Panc1 (cell line): Measurements from ENCODE around the gene EPHB2. TPM values are rescaled to one million over a fixed set of nuclear protein-coding genes. Genes with fewer than 3 reads are reported as not detected.

ENCODE experiments used
- ATAC-seq: fragments of 200-7000 bp; cut with Tn5 transposase; 2 replicates; pipeline ENCODE4 v1.9.1; 2020; ENCODE audit warnings: mild to moderate bottlenecking, moderate library complexity
- BruUV-seq: library from RNA; stranded (reverse); fragments of 400-500 nt; replicated peaks from 2 replicates; lab custom pipeline; 2021; lab: Mats Ljungman, UMichigan
- CTCF ChIA-PET: fragments of 300-600 bp; sonication (Branson Sonifier 250); formaldehyde crosslinking; loops from one replicate; lab custom pipeline; 2022; ENCODE audit warnings: antibody characterized with exemption; lab: Charles Lee
- POLR2A ChIA-PET: fragments of 300-600 bp; sonication (Branson Sonifier 250); formaldehyde crosslinking; loops from one replicate; lab custom pipeline; 2022; ENCODE audit warnings: antibody characterized with exemption; lab: Charles Lee
- DNase-seq: peaks from one replicate; pipeline ENCODE4 v3.0.0-alpha.2; 2010; ENCODE audit warnings: low read depth, low spot score
- H3K27ac ChIP-seq: 2 replicates; pipeline ENCODE4 v1.5.1; 2011; ENCODE audit warnings: mild to moderate bottlenecking, low read length, inconsistent platforms
- H3K27me3 ChIP-seq: fragments of 200-500 bp; sonication (Bioruptor generic); 2 replicates; pipeline ENCODE4 v1.6.0; 2014; ENCODE audit warnings: low read length, inconsistent platforms; ENCODE audit not compliant: control insufficient read depth, insufficient read depth
- H3K36me3 ChIP-seq: fragments of 200-500 bp; sonication (Bioruptor generic); 2 replicates; pipeline ENCODE4 v1.5.1; 2014; ENCODE audit warnings: inconsistent platforms, mild to moderate bottlenecking, low read length, moderate library complexity; ENCODE audit not compliant: control insufficient read depth, insufficient read depth
- H3K4me1 ChIP-seq: 2 replicates; pipeline ENCODE4 v1.5.1; 2011; ENCODE audit warnings: inconsistent platforms, mild to moderate bottlenecking, low read length, moderate library complexity; ENCODE audit not compliant: control insufficient read depth, insufficient read depth
- H3K4me3 ChIP-seq, 2 experiments: 2 replicates each; pipeline ENCODE4 v1.5.1; 2011 to 2012; ENCODE audit warnings: low read depth in 2 of 2, low read length in 2 of 2, mild to moderate bottlenecking in 2 of 2, inconsistent platforms in 1 of 2, moderate library complexity in 1 of 2
- H3K9me3 ChIP-seq: fragments of 200-500 bp; sonication (Bioruptor generic); 2 replicates; pipeline ENCODE4 v1.5.1; 2014; ENCODE audit warnings: low read depth, mild to moderate bottlenecking, inconsistent platforms, low read length, moderate library complexity; ENCODE audit not compliant: control insufficient read depth, insufficient read depth
- CTCF ChIP-seq: fragments of 450-650 bp; IDR thresholded peaks from 2 replicates; pipeline ENCODE4 v1.5.1; 2017; ENCODE audit warnings: mild to moderate bottlenecking
- POLR2AphosphoS5 ChIP-seq: IDR thresholded peaks from 2 replicates; pipeline ENCODE4 v1.6.1; 2012; ENCODE audit warnings: mild to moderate bottlenecking, low read depth, low read length, moderate library complexity
- REST ChIP-seq, 2 experiments: IDR thresholded peaks; 2 replicates each; pipeline ENCODE4 v1.6.1; 2011 to 2012; ENCODE audit warnings: low read depth in 2 of 2, control low read depth in 1 of 2, low read length in 1 of 2, mild to moderate bottlenecking in 1 of 2, moderate library complexity in 1 of 2; ENCODE audit not compliant: insufficient read depth in 1 of 2
- SIN3A ChIP-seq: IDR thresholded peaks from 2 replicates; pipeline ENCODE4 v1.6.1; 2012; ENCODE audit warnings: low read depth, mild to moderate bottlenecking, low read length, moderate library complexity, borderline replicate concordance; ENCODE audit not compliant: insufficient read depth
- TCF7L2 ChIP-seq: IDR thresholded peaks from 2 replicates; pipeline ENCODE4 v1.6.1; 2011; ENCODE audit warnings: mild to moderate bottlenecking, low read depth, low read length, inconsistent platforms
- in situ Hi-C: cut with HindIII; loops from 2 replicates; pipeline ENCODE4 v1.10.0; 2016; ENCODE audit warnings: low sequenced_read_pairs, low pct_unique_long_range_greater_than_20kb
- intact Hi-C: fragments of 100-400 bp; cut with micrococcal nuclease; formaldehyde crosslinking; loops from one replicate; pipeline ENCODE4 v1.10.0; 2022; ENCODE audit not compliant: unreplicated experiment
- total RNA-seq: library from RNA; stranded (reverse); gene quantifications from one replicate; pipeline ENCODE4 v1.2.1, GENCODE V29; 2021; ENCODE audit not compliant: unreplicated experiment

The EPHB2 gene
- total RNA-seq, 1 experiment from 2014 or later = 29.0 TPM

GRCh38 chr1:22814176-22815042 lies 103.8 kb downstream of the EPHB2 start:
- no peak for TF ChIP-seq POLR2AphosphoS5
- TF ChIP-seq SIN3A = no peak
- TF ChIP-seq CTCF = no peak
- TF ChIP-seq TCF7L2 = no peak
- TF ChIP-seq REST (IDR thresholded peaks at IDR 0.05; ENCODE audit: insufficient read depth in 1 of 2, low read depth in 2 of 2, low read length in 1 of 2) = no peak
- H3K36me3 ChIP-seq = no peaks in the 10 kb centered on the region
- ATAC-seq (peak; percentile 52; the same call in 1 of the 2 replicates), DNase-seq (no peak)
- in situ Hi-C loops (no loop called here), intact Hi-C loops (no loop called here)
- H3K27ac ChIP-seq = no peak overlapping the region
- ChIA-PET POLR2A (no interaction called here), CTCF (no interaction called here)
- H3K27me3 ChIP-seq = no peaks in the 10 kb centered on the region
- BruUV-seq = no TSS peak
- no peak overlapping the region for H3K4me3 ChIP-seq
- H3K4me1 ChIP-seq = no peaks in the 10 kb centered on the region
- H3K9me3 ChIP-seq = no peaks in the 10 kb centered on the region

GRCh38 chr1:22815043-22815365 lies 104.4 kb downstream of the EPHB2 start:
- H3K36me3 ChIP-seq = no peaks in the 10 kb centered on the region
- DNase-seq (no peak), ATAC-seq (no peak)
- intact Hi-C loops (no loop called here), in situ Hi-C loops (no loop called here)
- no peak overlapping the region for H3K27ac ChIP-seq
- H3K27me3 ChIP-seq = no peaks in the 10 kb centered on the region
- H3K4me1 ChIP-seq = no peaks in the 10 kb centered on the region
- no TSS peak for BruUV-seq
- POLR2A ChIA-PET = no interaction called here
- no peak overlapping the region for H3K4me3 ChIP-seq
- CTCF ChIA-PET = no interaction called here
- no peaks in the 10 kb centered on the region for H3K9me3 ChIP-seq
- TF ChIP-seq REST (IDR thresholded peaks at IDR 0.05; ENCODE audit: insufficient read depth in 1 of 2, low read depth in 2 of 2, low read length in 1 of 2) (no peak), CTCF (no peak), TCF7L2 (no peak), SIN3A (no peak), POLR2AphosphoS5 (no peak)
